HepG2 (cell line): ENCODE results near the gene SLC43A1. TPM values are rescaled to one million over a fixed set of nuclear protein-coding genes. Genes with fewer than 3 reads are reported as not detected.

Experiments used
- ATAC-seq: fragments of 200-7000 bp; cut with Tn5 transposase; 3 replicates; pipeline ENCODE4 v1.9.1; 2020; ENCODE audit warnings: mild to moderate bottlenecking, moderate library complexity
- BruUV-seq: library from RNA; stranded (reverse); fragments of 400-500 nt; replicated peaks from 2 replicates; lab custom pipeline; 2021; lab: Mats Ljungman, UMichigan
- CTCF ChIA-PET: fragments of 300-600 bp; formaldehyde crosslinking; extraction: SDS; loops from one replicate; lab custom pipeline; 2021; ENCODE audit warnings: low total read pairs, inconsistent platforms, low intra/inter-chr PET ratio; lab: Yijun Ruan, JAX
- POLR2A ChIA-PET: fragments of 350-600 bp; sonication (Branson Sonifier 250); formaldehyde crosslinking; loops from one replicate; lab custom pipeline; 2020; ENCODE audit warnings: antibody characterized with exemption, inconsistent platforms; lab: Yijun Ruan, JAX
- DNase-seq: peaks from one replicate; pipeline ENCODE4 v3.0.0-alpha.2; 2015; ENCODE audit warnings: low spot score
- FAIRE-seq: peaks from 3 replicates; lab custom pipeline; 2011; peaks lifted over from hg19 to GRCh38; lab: Jason Lieb, UNC
- H2AFZ ChIP-seq: one replicate; pipeline ENCODE4 v1.6.1; 2011; ENCODE audit warnings: low read length, inconsistent platforms
- H3K27ac ChIP-seq: fragments of 300-600 bp; 3 replicates; pipeline ENCODE4 v1.8.0; 2011; ENCODE audit warnings: mixed run types, mild to moderate bottlenecking, mixed read lengths, low read length, inconsistent platforms; ENCODE audit not compliant: insufficient read depth; ENCODE audit errors: extremely low read length
- H3K27me3 ChIP-seq, 2 experiments: fragments of 200-600 bp in 1 of 2; 2 replicates in 1 of 2; 3 replicates in 1 of 2; pipeline versions ENCODE4 v1.6.0 to v1.8.0; 2011; ENCODE audit warnings: low read length in 2 of 2, mild to moderate bottlenecking in 2 of 2, moderate library complexity in 2 of 2, inconsistent platforms in 1 of 2; ENCODE audit not compliant: insufficient read depth in 2 of 2, control insufficient read depth in 1 of 2
- H3K36me3 ChIP-seq, 2 experiments: fragments of 200-600 bp in 1 of 2; replicated peaks in 1 of 2; 2 replicates in 1 of 2; 3 replicates in 1 of 2; pipeline versions ENCODE4 v1.5.1 to v1.8.0; 2011; ENCODE audit warnings: low read length in 2 of 2, inconsistent platforms in 1 of 2; ENCODE audit not compliant: insufficient read depth in 2 of 2, control insufficient read depth in 1 of 2
- H3K4me1 ChIP-seq: 2 replicates; pipeline ENCODE4 v1.5.1; 2012; ENCODE audit warnings: low read length, inconsistent platforms; ENCODE audit not compliant: insufficient read depth
- H3K4me2 ChIP-seq: 2 replicates; pipeline ENCODE4 v1.6.0; 2011; ENCODE audit warnings: low read depth, low read length, inconsistent platforms
- H3K4me3 ChIP-seq, 3 experiments: fragments of 200-600 bp in 1 of 3; sonication (generic), shearing (Covaris generic) in 1 of 3; replicated peaks in 1 of 3; 2 replicates each; pipeline ENCODE4 v1.5.1; 2011 to 2016; ENCODE audit warnings: low read length in 3 of 3, inconsistent platforms in 2 of 3, low read depth in 2 of 3, mild to moderate bottlenecking in 2 of 3, control low read depth in 1 of 3, mixed read lengths in 1 of 3; ENCODE audit not compliant: insufficient read depth in 1 of 3
- H3K79me2 ChIP-seq: one replicate; pipeline ENCODE4 v1.6.1; 2011; ENCODE audit warnings: low read length, inconsistent platforms; ENCODE audit not compliant: insufficient read depth
- H3K9ac ChIP-seq: 2 replicates; pipeline ENCODE4 v1.6.0; 2011; ENCODE audit warnings: mild to moderate bottlenecking, low read depth, low read length, inconsistent platforms; ENCODE audit not compliant: insufficient read depth
- H3K9me3 ChIP-seq: 2 replicates; pipeline ENCODE4 v1.5.1; 2012; ENCODE audit warnings: mild to moderate bottlenecking, low read length
- H4K20me1 ChIP-seq: 2 replicates; pipeline ENCODE4 v1.6.0; 2011; ENCODE audit warnings: inconsistent platforms, mild to moderate bottlenecking, low read length, moderate library complexity; ENCODE audit not compliant: insufficient read depth
- AKAP8 ChIP-seq: sonication (generic); formaldehyde crosslinking; IDR thresholded peaks from 2 replicates; pipeline ENCODE4 v1.5.1; 2020; ENCODE audit warnings: mild to moderate bottlenecking, missing genetic modification reagents
- ATF2 ChIP-seq: sonication (generic); formaldehyde crosslinking; IDR thresholded peaks from 2 replicates; pipeline ENCODE4 v1.4.0; 2020; ENCODE audit warnings: missing genetic modification reagents
- CENPX ChIP-seq: sonication (generic); formaldehyde crosslinking; IDR thresholded peaks from 2 replicates; pipeline ENCODE4 v1.9.0; 2021; ENCODE audit warnings: mild to moderate bottlenecking, missing genetic modification reagents, moderate library complexity
- GLMP ChIP-seq: sonication (generic); formaldehyde crosslinking; IDR thresholded peaks from 2 replicates; pipeline ENCODE4 v1.9.0; 2021; ENCODE audit warnings: missing genetic modification reagents, mild to moderate bottlenecking, borderline replicate concordance
- LBX2 ChIP-seq: sonication (generic); formaldehyde crosslinking; IDR thresholded peaks from 2 replicates; pipeline ENCODE4 v1.5.0; 2020; ENCODE audit warnings: missing genetic modification reagents, mild to moderate bottlenecking, borderline replicate concordance
- POLR2AphosphoS5 ChIP-seq: IDR thresholded peaks from 2 replicates; pipeline ENCODE4 v1.6.1; 2012; ENCODE audit warnings: low read depth, low read length
- RCOR2 ChIP-seq: IDR thresholded peaks from 2 replicates; pipeline ENCODE4 v1.6.1; 2016; ENCODE audit warnings: missing biosample characterization, missing genetic modification reagents
- RORA ChIP-seq: sonication (generic); formaldehyde crosslinking; IDR thresholded peaks from 2 replicates; pipeline ENCODE4 v1.5.0; 2020; ENCODE audit warnings: mild to moderate bottlenecking, missing genetic modification reagents, moderate library complexity
- SP140L ChIP-seq: sonication (generic); formaldehyde crosslinking; IDR thresholded peaks from 2 replicates; pipeline ENCODE4 v1.4.0; 2020; ENCODE audit warnings: missing genetic modification reagents, borderline replicate concordance
- ZNF121 ChIP-seq: sonication (generic); formaldehyde crosslinking; IDR thresholded peaks from 2 replicates; pipeline ENCODE4 v1.5.0; 2020; ENCODE audit warnings: mild to moderate bottlenecking, missing genetic modification reagents
- ZNF672 ChIP-seq: sonication (generic); formaldehyde crosslinking; IDR thresholded peaks from 2 replicates; pipeline ENCODE4 v1.8.1; 2022; ENCODE audit warnings: missing genetic modification reagents
- ZXDC ChIP-seq: sonication (generic); formaldehyde crosslinking; IDR thresholded peaks from 2 replicates; pipeline ENCODE4 v1.5.0; 2020; ENCODE audit warnings: mild to moderate bottlenecking, missing genetic modification reagents
- WGBS: methylation state at CpG from one replicate; pipeline ENCODE4 v1.1.6; 2017; ENCODE audit warnings: low lambda C conversion rate; 5-methylcytosine and 5-hydroxymethylcytosine counted together
- in situ Hi-C: cut with HindIII; loops from 2 replicates; pipeline ENCODE4 v1.10.0; 2017; ENCODE audit warnings: low pct_unique_long_range_greater_than_20kb; ENCODE audit not compliant: extremely low pct_ligation_motif_present
- intact Hi-C: fragments of 100-400 bp; cut with micrococcal nuclease; formaldehyde crosslinking; loops from one replicate; pipeline ENCODE4 v1.10.0; 2022; ENCODE audit not compliant: unreplicated experiment
- polyA plus RNA-seq, 8 experiments: library from polyadenylated mRNA; depleted of rRNA in 3 of 8; stranded (reverse) in 7 of 8; unstranded in 1 of 8; fragments of >200 nt; fragmentation: Illumina TruSeq in 4 of 8; extraction: Trizol in 4 of 8; gene quantifications; 2 replicates each; pipeline versions ENCODE4 v1.2.1 to v1.2.3, GENCODE V29; 2011 to 2016; ENCODE audit warnings: low read depth in 4 of 8, missing spikeins in 1 of 8, mixed read lengths in 1 of 8; ENCODE audit not compliant: insufficient read depth in 1 of 8
- total RNA-seq, 5 experiments: library from RNA; depleted of rRNA; stranded (reverse); fragments of >200 nt; fragmentation: Illumina TruSeq; extraction: Trizol; gene quantifications; 2 replicates each; pipeline ENCODE4 v1.2.3, GENCODE V29; 2016; ENCODE audit warnings: low read depth in 1 of 5
- TF ChIP-seq, protein P1 (sequence below): sonication (generic); formaldehyde crosslinking; IDR thresholded peaks from 2 replicates; pipeline ENCODE4 v1.8.0; 2022; ENCODE audit warnings: missing genetic modification reagents, low read depth, mild to moderate bottlenecking, borderline replicate concordance
- TF ChIP-seq, protein P2 (sequence below): sonication (generic); formaldehyde crosslinking; IDR thresholded peaks from 2 replicates; pipeline ENCODE4 v1.8.1; 2023; ENCODE audit warnings: mild to moderate bottlenecking, missing genetic modification reagents, borderline replicate concordance
- TF ChIP-seq, protein P3 (sequence below): sonication (generic); formaldehyde crosslinking; IDR thresholded peaks from 2 replicates; pipeline ENCODE4 v1.4.0; 2020; ENCODE audit warnings: missing genetic modification reagents, mild to moderate bottlenecking, borderline replicate concordance

SLC43A1 gene
- total and polyA plus RNA-seq, 2 of the 13 experiments (the other 11 are each of a cell fraction or from before 2014, with no cell fraction given) = 72.3 to 87.6 TPM

- H2AFZ ChIP-seq = no peak overlapping the region
- DNase-seq (no peak), ATAC-seq (no peak), FAIRE-seq (no peak)
- no peaks in the 10 kb centered on the region for H4K20me1 ChIP-seq
- intact Hi-C loops (no loop called here), in situ Hi-C loops (no loop called here)
- peak overlapping the region; percentile 76 to 95 (median 86) for H3K4me3 ChIP-seq
- H3K4me1 ChIP-seq = peaks cover 64% of the 10 kb centered on the region
- WGBS = 20% methylated on average over 1 of the region's 1 CpG
- H3K79me2 ChIP-seq = peaks cover 54% of the 10 kb centered on the region
- H3K9ac ChIP-seq = peak overlapping the region; percentile 85
- ChIA-PET POLR2A (interaction anchor here (2.5 to 6.9 kb wide), 5 partner anchors 10 to 20 kb away, joined by 13 to 111 read pairs (median 93); partner anchors contain the start of gene TIMM10), CTCF (no interaction called here)
- TSS peak; percentile 54 for BruUV-seq
- no peaks in the 10 kb centered on the region for H3K9me3 ChIP-seq
- H3K36me3 ChIP-seq = peaks cover 0 to 14% of the 10 kb centered on the region in 2 experiments; a peak in 1 of 5 replicates
- H3K27me3 ChIP-seq = no peaks in the 10 kb centered on the region
- H3K27ac ChIP-seq = peak overlapping the region; percentile 82
- H3K4me2 ChIP-seq = peak overlapping the region; percentile 96
- TF ChIP-seq RORA (CRISPR knock-in tag) = no peak
- TF ChIP-seq, protein P1, sequence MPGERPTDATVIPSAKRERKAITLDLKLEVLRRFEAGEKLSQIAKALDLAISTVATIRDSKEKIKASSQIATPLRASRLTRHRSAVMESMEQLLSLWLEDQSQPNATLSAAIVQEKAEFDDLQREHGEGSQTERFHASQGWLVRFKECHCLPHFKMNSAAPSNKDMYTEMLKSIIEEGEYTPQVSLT = no peak
- TF ChIP-seq SP140L (CRISPR knock-in tag) = no peak
- TF ChIP-seq, protein P2, sequence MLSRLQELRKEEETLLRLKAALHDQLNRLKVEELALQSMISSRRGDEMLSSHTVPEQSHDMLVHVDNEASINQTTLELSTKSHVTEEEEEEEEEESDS = no peak
- no peak for TF ChIP-seq LBX2 (CRISPR knock-in tag)
- TF ChIP-seq, protein P3, sequence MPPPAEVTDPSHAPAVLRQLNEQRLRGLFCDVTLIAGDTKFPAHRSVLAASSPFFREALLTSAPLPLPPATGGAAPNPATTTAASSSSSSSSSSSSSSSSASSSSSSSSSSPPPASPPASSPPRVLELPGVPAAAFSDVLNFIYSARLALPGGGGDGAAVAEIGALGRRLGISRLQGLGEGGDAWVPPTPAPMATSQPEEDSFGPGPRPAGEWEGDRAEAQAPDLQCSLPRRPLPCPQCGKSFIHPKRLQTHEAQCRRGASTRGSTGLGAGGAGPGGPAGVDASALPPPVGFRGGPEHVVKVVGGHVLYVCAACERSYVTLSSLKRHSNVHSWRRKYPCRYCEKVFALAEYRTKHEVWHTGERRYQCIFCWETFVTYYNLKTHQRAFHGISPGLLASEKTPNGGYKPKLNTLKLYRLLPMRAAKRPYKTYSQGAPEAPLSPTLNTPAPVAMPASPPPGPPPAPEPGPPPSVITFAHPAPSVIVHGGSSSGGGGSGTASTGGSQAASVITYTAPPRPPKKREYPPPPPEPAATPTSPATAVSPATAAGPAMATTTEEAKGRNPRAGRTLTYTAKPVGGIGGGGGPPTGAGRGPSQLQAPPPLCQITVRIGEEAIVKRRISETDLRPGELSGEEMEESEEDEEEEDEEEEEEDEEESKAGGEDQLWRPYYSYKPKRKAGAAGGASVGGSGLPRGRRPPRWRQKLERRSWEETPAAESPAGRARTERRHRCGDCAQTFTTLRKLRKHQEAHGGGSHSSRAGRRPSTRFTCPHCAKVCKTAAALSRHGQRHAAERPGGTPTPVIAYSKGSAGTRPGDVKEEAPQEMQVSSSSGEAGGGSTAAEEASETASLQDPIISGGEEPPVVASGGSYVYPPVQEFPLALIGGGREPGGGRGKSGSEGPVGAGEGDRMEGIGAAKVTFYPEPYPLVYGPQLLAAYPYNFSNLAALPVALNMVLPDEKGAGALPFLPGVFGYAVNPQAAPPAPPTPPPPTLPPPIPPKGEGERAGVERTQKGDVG = no peak
- no peak for TF ChIP-seq AKAP8
- TF ChIP-seq GLMP (CRISPR knock-in tag) = no peak
- no peak for TF ChIP-seq ZNF121 (CRISPR knock-in tag)
- no peak for TF ChIP-seq ZNF672
- TF ChIP-seq POLR2AphosphoS5 = no peak
- no peak for TF ChIP-seq CENPX (CRISPR knock-in tag)
- no peak for TF ChIP-seq ZXDC
- no peak for TF ChIP-seq RCOR2 (CRISPR knock-in tag)
- no peak for TF ChIP-seq ATF2
Measured at GRCh38 chr11:57513452-57513795, 2.1 kb downstream of the SLC43A1 start.
